Thymus (tissue), 11 donors: Measurements from ENCODE around the gene FFAR4. TPM values are rescaled to one million over a fixed set of nuclear protein-coding genes. Genes with fewer than 3 reads are reported as not detected.

Experiments
- DNase-seq, 9 donors: peaks; one replicate each; pipeline ENCODE4 v3.0.0-alpha.2; 2013; ENCODE audit warnings: low spot score in 9 of 9, low read depth in 6 of 9, missing footprints in 1 of 9
- H3K27ac ChIP-seq, 2 donors: one replicate each; pipeline ENCODE4 v1.5.1; 2013; ENCODE audit warnings: control low read depth in 1 of 2, low read depth in 1 of 2, low read length in 1 of 2, mild to moderate bottlenecking in 1 of 2, moderate library complexity in 1 of 2
- H3K27me3 ChIP-seq, 2 donors: one replicate each; pipeline ENCODE4 v1.5.1; 2013; ENCODE audit warnings: low read length in 1 of 2; ENCODE audit not compliant: control insufficient read depth in 2 of 2, insufficient read depth in 1 of 2
- H3K36me3 ChIP-seq, 2 donors: one replicate each; pipeline ENCODE4 v1.5.1; 2013; ENCODE audit warnings: low read length in 1 of 2, mild to moderate bottlenecking in 1 of 2, moderate library complexity in 1 of 2; ENCODE audit not compliant: control insufficient read depth in 2 of 2, insufficient read depth in 2 of 2
- H3K4me1 ChIP-seq, 2 donors: one replicate each; pipeline ENCODE4 v1.5.1; 2013; ENCODE audit warnings: low read length in 2 of 2; ENCODE audit not compliant: control insufficient read depth in 2 of 2, insufficient read depth in 2 of 2
- H3K4me3 ChIP-seq, 2 donors: one replicate each; pipeline ENCODE4 v1.5.1; 2013; ENCODE audit warnings: low read length in 2 of 2, control low read depth in 1 of 2, mild to moderate bottlenecking in 1 of 2
- H3K9me3 ChIP-seq, 2 donors: one replicate each; pipeline ENCODE4 v1.5.1; 2013; ENCODE audit warnings: low read length in 1 of 2, mild to moderate bottlenecking in 1 of 2; ENCODE audit not compliant: control insufficient read depth in 2 of 2, insufficient read depth in 1 of 2
- WGBS: extraction: QIAGEN DNeasy Blood & Tissue Kit; methylation state at CpG from one replicate; pipeline ENCODE4 v1.1.7; 2013; 5-methylcytosine and 5-hydroxymethylcytosine counted together
- polyA plus RNA-seq: library from polyadenylated mRNA; stranded (reverse); fragments of 200-250 nt; gene quantifications from one replicate; pipeline ENCODE4 v1.2.3, GENCODE V29; 2013
- total RNA-seq: library from RNA; stranded (reverse); fragments of 120-200 nt; gene quantifications from one replicate; pipeline ENCODE4 v1.2.4, GENCODE V29; 2013
- donor health status: healthy.

Gene FFAR4
- total and polyA plus RNA-seq, 2 donors, result 0.14 to 0.25 TPM

DNA sequence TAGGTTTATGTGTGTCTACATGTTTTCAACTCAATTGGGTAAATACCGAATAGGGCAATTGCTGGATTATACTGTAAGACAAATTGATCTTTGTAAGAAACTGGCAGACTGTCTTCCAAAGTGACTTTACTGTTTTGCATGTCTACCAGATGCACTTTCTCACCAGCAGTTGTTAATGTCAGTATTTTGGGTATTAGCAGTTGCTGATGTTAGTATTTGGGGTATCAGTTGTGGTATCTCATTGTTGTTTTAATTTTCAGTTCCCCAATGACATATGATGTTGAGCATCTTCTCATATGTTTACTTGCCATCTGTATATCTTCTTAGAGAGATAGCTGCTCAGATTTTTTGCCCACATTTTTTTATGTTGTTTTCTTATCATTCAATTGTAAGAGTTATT is 56.5 kb downstream of the FFAR4 start:
- Histone ChIP-seq H3K27me3 (no peaks in the 10 kb centered on the region), H3K27ac (no peak overlapping the region), H3K36me3 (no peaks in the 10 kb centered on the region), H3K9me3 (no peaks in the 10 kb centered on the region), H3K4me3 (no peak overlapping the region), H3K4me1 (no peaks in the 10 kb centered on the region)
- no peak for DNase-seq
- WGBS, result 91% methylated on average over 1 of the region's 1 CpG

DNA sequence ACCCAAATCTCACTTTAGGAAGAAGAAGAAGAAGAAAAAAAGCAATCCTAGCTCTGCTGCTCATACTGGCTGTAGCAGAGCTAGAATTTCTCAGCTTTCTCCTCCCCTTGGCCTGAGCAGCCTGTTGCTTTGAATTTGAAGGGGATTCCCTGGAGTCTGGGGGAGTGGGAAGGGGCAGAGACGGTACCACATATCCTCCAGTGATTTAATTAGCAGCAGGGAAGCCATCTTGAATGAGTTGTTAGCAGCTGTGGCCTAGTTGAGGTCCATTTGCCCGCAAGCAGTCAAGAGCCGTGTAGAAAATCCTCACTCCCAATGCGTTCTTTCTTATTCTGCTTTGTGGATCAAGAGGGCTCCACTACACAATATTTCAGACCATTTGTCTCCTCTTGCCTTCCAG is 62.4 kb downstream of the FFAR4 start:
- no peak for DNase-seq
- no peaks in the 10 kb centered on the region for H3K9me3 ChIP-seq
- no peaks in the 10 kb centered on the region for H3K27me3 ChIP-seq
- H3K4me3 ChIP-seq, result no peak overlapping the region
- H3K36me3 ChIP-seq, result no peaks in the 10 kb centered on the region
- no peaks in the 10 kb centered on the region for H3K4me1 ChIP-seq
- 97% methylated on average over 4 of the region's 4 CpGs for WGBS
- H3K27ac ChIP-seq, result no peak overlapping the region

DNA sequence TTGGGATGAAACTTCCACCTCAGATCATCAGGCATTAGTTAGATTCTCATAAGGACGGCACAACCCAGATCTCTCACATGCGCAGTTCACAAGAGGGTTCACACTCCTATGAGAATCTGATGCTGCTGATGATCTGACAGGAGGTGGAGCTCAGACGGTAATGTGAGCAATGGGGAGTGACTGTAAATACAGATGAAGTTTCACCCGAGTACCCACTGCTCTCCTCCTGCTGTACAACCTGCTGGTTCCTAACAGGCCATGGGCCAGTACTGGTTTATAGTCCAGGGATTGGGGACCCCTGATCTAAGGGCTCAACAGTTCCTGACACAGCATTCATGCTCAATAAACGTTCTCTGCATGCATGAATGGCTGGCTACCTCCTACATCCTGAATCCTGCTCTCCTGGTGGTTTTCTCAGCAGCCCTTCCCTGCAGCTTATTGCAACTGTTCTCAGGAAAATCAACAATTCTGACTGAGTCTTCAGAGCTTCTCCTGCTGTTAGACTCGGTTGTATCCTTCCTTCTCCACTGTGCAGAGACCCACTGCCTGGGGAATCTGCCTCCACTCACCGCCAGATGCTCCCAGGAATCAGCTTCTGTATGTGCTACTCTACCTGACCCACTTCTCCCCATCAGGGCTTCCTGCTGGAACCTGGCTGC is 63.3 kb downstream of the FFAR4 start:
- H3K4me3 ChIP-seq, result no peak overlapping the region
- DNase-seq, result no peak
- H3K36me3 ChIP-seq, result no peaks in the 10 kb centered on the region
- WGBS, result 92% methylated on average over 7 of the region's 7 CpGs
- H3K27ac ChIP-seq, result no peak overlapping the region
- no peaks in the 10 kb centered on the region for H3K27me3 ChIP-seq
- no peaks in the 10 kb centered on the region for H3K9me3 ChIP-seq
- no peaks in the 10 kb centered on the region for H3K4me1 ChIP-seq

DNA sequence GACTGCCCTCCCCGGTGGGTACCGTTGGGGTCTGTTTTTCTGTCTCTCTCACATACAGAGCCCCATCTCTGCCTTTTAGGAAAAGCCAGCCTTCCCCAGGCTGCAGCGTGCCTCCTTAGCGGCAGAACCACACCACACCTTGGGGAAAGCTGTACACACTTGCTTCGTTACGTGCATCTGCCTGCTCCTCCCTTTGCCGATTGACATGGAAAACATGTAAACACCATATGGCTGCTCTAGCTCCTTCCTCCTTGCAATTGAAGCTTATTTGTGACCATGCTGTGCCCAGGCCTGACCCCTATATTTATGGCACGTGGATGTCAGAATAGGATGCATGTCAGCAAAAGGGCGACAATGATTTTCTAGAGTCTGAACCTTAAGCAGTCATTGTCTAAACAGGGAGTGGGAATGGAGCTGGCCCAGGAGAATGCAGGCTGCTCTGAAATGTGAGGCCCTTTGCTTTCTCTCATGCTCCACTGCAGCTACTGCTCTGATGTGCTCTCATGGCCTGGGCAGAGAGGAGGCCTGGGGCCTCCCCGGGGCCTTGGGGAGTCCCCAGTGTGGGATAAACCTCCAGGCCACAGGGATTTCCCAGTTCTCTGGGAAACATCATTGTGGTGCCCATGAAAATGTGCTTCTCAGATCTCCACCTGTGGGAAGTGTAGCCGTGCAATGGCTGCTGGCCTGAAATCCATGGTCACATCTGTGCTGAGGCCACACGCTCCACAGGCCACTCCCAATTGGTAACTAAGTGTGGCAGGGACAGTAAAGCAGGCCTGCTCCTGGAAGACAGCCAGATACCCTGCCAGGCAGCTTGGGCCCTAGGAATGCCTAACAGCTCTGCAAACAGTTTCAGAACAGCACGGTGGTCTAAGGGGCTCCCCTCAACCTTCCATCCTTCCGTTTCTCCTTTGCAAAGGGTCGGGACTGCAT is 64.4 kb downstream of the FFAR4 start:
- WGBS, result 91% methylated on average over 15 of the region's 15 CpGs
- DNase-seq, result no peak

More for the DNA sequence above, 64.4 kb downstream of the FFAR4 start:
- Histone ChIP-seq H3K27me3 (no peaks in the 10 kb centered on the region), H3K27ac (no peak overlapping the region), H3K4me3 (no peak overlapping the region), H3K9me3 (no peaks in the 10 kb centered on the region), H3K36me3 (no peaks in the 10 kb centered on the region), H3K4me1 (no peaks in the 10 kb centered on the region)

Other genes starting within 250 kb of the FFAR4 start
- 6.4 TPM for gene MYOF, start 84.3 kb upstream of the FFAR4 start, total RNA-seq
- gene MYOF, start 84.3 kb upstream of the FFAR4 start, polyA plus RNA-seq, result 14.0 TPM
- 28.7 TPM for gene CEP55, start 70.1 kb upstream of the FFAR4 start, total RNA-seq
- 6.4 TPM for gene CEP55, start 70.1 kb upstream of the FFAR4 start, polyA plus RNA-seq
- gene RBP4, start 34.6 kb downstream of the FFAR4 start, total RNA-seq, result 0.19 TPM
- gene RBP4, start 34.6 kb downstream of the FFAR4 start, polyA plus RNA-seq, result 3.1 TPM
- gene PDE6C, start 45.9 kb downstream of the FFAR4 start, total RNA-seq, result not detected
- gene PDE6C, start 45.9 kb downstream of the FFAR4 start, polyA plus RNA-seq, result 0.18 TPM
- 6.7 TPM for gene FRA10AC1, start 135.9 kb downstream of the FFAR4 start, total RNA-seq
- 20.7 TPM for gene FRA10AC1, start 135.9 kb downstream of the FFAR4 start, polyA plus RNA-seq
- gene LGI1, start 191.3 kb downstream of the FFAR4 start, total RNA-seq, result 0.28 TPM
- 0.18 TPM for gene LGI1, start 191.3 kb downstream of the FFAR4 start, polyA plus RNA-seq